ENCODE results near the gene MINK1. TPM values are rescaled to one million over a fixed set of nuclear protein-coding genes. Genes with fewer than 3 reads are reported as not detected.
"Not testable (repeated sequence)": the region's sequence is repeated elsewhere in the genome, so short reads cannot be mapped to it uniquely, and the experiment has no call there.

MINK1 gene
- total RNA-seq, 1 donor: 38.4 TPM

GRCh38 chr17:4853208-4853671 is 20.1 kb downstream of the MINK1 start:
- no peak for DNase-seq (ENCODE audit: low read depth)
- TF ChIP-seq, protein P1, sequence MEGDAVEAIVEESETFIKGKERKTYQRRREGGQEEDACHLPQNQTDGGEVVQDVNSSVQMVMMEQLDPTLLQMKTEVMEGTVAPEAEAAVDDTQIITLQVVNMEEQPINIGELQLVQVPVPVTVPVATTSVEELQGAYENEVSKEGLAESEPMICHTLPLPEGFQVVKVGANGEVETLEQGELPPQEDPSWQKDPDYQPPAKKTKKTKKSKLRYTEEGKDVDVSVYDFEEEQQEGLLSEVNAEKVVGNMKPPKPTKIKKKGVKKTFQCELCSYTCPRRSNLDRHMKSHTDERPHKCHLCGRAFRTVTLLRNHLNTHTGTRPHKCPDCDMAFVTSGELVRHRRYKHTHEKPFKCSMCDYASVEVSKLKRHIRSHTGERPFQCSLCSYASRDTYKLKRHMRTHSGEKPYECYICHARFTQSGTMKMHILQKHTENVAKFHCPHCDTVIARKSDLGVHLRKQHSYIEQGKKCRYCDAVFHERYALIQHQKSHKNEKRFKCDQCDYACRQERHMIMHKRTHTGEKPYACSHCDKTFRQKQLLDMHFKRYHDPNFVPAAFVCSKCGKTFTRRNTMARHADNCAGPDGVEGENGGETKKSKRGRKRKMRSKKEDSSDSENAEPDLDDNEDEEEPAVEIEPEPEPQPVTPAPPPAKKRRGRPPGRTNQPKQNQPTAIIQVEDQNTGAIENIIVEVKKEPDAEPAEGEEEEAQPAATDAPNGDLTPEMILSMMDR (IDR thresholded peaks at IDR 0.05; ENCODE audit: insufficient read depth, low read length): no peak

GRCh38 chr17:4854111-4854681 is 21.1 kb downstream of the MINK1 start:
- peak; percentile 24 for DNase-seq (ENCODE audit: low read depth)
- H3K4me3 ChIP-seq (ENCODE audit: low read depth, low read length): no peak overlapping the region
- TF ChIP-seq, protein P1 (IDR thresholded peaks at IDR 0.05; ENCODE audit: insufficient read depth, low read length): no peak

More at GRCh38 chr17:4853208-4853671, 20.1 kb downstream of the MINK1 start:
- no peak overlapping the region for H3K4me3 ChIP-seq (ENCODE audit: low read depth, low read length)

DNA sequence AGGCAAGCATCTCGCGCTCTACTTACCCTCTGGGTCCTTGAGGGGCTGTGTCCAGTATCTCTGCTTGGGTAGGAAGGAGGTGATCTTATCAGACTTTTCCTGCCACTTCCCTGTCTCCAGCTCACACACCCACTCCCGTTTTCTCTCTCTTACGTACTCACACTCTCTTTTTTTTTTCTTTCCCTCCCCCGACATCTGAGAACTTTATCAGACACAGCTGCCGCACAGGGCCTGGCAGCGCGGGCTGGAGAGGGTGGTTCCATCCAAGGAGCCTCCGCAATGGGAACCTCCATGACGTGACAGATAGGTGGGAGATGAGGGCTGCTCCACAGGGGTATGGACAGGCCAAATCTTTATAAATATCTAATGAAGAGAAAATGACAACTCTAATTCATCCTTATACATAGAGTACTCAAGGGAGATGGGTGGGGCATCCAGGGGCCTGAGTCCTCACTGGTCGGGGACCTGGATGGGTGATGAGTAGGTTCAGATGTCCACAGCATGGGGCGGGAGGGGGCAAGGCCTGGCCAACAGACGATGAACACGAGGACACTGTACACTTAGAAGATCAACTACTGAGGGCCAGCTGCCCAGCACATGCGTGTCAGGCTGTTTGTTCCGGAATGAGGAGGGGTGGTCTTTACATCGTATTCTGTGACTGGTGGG is 23.3 kb downstream of the MINK1 start:
- TF ChIP-seq, protein P1 (IDR thresholded peaks at IDR 0.05; ENCODE audit: insufficient read depth, low read length): no peak
- DNase-seq (ENCODE audit: low read depth): no peak
- H3K4me3 ChIP-seq (ENCODE audit: low read depth, low read length): no peak overlapping the region

GRCh38 chr17:4856937-4857314 is 23.8 kb downstream of the MINK1 start:
- no peak overlapping the region for H3K4me3 ChIP-seq (ENCODE audit: low read depth, low read length)
- no peak for DNase-seq (ENCODE audit: low read depth)
- TF ChIP-seq, protein P1 (IDR thresholded peaks at IDR 0.05; ENCODE audit: insufficient read depth, low read length): no peak

GRCh38 chr17:4857347-4857746 is 24.2 kb downstream of the MINK1 start:
- DNase-seq (ENCODE audit: low read depth); H3K4me3 ChIP-seq (ENCODE audit: low read depth, low read length): not testable (repeated sequence)

GRCh38 chr17:4858068-4858881 is 25.1 kb downstream of the MINK1 start:
- TF ChIP-seq, protein P1 (IDR thresholded peaks at IDR 0.05; ENCODE audit: insufficient read depth, low read length): no peak
- DNase-seq (ENCODE audit: low read depth): peak; percentile 36

GRCh38 chr17:4858882-4859260 is 25.7 kb downstream of the MINK1 start:
- DNase-seq (ENCODE audit: low read depth): peak; percentile 59
- H3K4me3 ChIP-seq (ENCODE audit: low read depth, low read length): no peak overlapping the region
- TF ChIP-seq, protein P1 (IDR thresholded peaks at IDR 0.05; ENCODE audit: insufficient read depth, low read length): no peak

More at GRCh38 chr17:4858068-4858881, 25.1 kb downstream of the MINK1 start:
- H3K4me3 ChIP-seq (ENCODE audit: low read depth, low read length): no peak overlapping the region
